CD4-positive, alpha-beta T cell treated with Interleukin-15 for 4 hours (primary cell): ENCODE data around the gene BRAT1.

Experiments used
- DNase-seq: peaks from one replicate; pipeline ENCODE4 v3.0.0-alpha.2; 2020; ENCODE audit warnings: low spot score

The BRAT1 gene

GRCh38 chr7:2510130-2510776 is 45.1 kb downstream of the BRAT1 start:
- no peak for DNase-seq

DNA sequence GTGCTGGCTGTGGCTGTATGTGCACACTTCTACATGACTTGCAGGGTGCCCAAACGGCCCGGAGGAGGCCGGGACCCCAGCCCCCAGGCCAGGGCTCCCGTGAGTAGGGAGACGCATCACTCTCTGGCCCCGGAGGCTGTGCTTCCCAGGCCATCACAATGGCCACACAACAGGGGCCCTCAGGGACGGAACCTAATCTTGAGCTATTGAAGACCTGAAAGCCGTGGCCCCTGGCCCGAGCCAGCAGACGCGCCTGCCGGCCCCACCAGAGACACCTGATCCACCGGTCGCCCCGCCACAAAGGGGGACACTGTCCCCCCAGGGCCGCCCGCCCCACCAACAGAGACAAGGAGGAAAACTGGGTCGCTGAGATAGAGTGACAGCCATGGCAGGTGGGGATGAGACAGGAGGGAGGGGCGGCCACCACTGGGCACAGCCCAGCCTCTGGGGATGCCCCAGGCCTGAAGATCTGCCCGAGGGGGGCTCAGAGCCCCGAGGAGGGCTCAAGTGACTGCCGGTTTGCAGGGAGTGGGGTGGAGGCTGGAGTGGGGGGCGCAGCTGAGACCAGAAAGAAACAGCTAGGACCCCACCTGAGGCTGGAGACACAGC is 45.9 kb downstream of the BRAT1 start:
- DNase-seq = no peak

- peak; percentile 79 for DNase-seq
Observed at GRCh38 chr7:2508327-2509215, 46.8 kb downstream of the BRAT1 start.

GRCh38 chr7:2507917-2508306 is 47.4 kb downstream of the BRAT1 start:
- DNase-seq = no peak

DNA sequence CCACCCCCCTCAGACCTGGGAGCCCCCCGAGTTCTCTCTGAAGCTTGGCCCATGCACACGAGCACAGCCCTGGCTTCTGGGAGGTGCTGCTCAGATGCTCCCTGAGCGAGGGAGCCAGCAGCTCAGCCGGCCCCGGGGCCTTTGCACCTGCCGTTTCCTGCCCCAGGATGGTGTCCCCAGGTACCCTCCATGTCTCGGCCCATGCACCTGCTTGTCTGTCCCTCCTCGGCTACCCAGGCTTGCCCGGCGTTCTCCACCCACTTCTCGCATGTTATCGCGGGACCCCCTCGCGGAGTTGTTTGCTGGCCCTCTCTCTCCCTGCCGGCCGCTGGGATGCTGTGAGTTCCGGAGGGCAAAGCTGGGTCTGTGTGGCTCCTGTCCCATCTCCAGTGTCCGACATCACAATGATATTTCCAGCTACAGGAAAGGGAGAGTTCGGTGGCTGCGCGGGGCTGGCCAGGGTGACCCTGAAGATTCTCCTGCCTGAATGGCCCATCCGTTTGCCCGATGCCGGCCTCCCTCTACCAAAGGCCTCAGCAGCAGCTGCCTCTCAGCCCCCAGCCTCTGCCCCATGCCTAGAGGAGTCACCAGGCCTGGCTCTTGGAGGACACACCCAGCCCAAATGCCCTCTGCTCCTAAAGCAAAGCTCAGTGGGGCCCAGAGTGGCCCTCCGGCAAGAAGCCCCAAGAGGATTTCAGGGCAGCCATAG is 48.0 kb downstream of the BRAT1 start:
- no peak for DNase-seq

DNA sequence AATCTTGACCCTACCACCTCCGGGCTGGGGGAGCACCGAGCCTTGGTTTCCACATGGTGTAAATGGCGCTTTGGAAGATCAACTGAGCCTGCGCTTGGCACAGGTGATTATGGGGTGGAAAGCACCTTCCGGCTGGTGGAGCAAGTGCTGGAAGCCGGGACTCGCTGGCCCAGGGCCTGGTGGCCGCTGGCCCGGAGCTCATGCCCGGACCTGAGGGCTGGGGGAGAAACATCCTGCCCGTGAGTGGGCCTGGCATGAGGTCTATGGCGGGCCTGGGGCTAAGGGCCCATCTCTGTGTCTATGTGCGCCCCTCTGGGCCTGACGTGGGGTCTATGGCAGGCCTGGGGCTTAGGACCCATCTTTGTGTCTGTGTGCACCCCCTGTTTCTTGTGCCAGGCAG is 49.9 kb downstream of the BRAT1 start:
- no peak for DNase-seq

- no peak for DNase-seq
Observed at GRCh38 chr7:2504889-2505375, 50.4 kb downstream of the BRAT1 start.

GRCh38 chr7:2504128-2504888 is 51.0 kb downstream of the BRAT1 start:
- no peak for DNase-seq

- no peak for DNase-seq
Observed at GRCh38 chr7:2503056-2503941, 52.0 kb downstream of the BRAT1 start.

- no peak for DNase-seq
Observed at GRCh38 chr7:2502647-2502966, 52.7 kb downstream of the BRAT1 start.

- no peak for DNase-seq
Observed at GRCh38 chr7:2501947-2502646, 53.2 kb downstream of the BRAT1 start.

- DNase-seq = no peak
Observed at GRCh38 chr7:2500701-2501100, 54.6 kb downstream of the BRAT1 start.

GRCh38 chr7:2499719-2500430 is 55.4 kb downstream of the BRAT1 start:
- DNase-seq = no peak

DNA sequence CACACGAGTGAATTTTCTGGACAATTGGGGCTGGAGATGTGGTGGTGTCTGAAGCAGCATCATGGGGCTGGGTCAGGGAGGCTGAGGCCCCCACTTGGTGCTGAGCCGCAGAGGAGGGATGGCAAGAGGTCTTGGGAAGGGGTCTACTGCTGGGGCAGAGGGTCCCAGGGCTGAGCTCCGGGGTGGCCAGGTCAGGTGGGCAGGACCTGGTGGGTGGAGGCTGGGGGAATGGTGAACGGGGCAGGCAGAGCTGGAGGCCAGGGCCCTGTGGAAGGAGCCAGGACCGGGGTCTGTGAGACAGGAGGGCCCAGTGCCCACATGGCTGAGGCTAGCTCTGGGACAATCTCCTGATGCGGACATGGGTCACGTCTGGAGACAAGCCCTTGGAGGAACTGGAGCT is 56.1 kb downstream of the BRAT1 start:
- DNase-seq = no peak

- DNase-seq = no peak
Observed at GRCh38 chr7:2498708-2499107, 56.6 kb downstream of the BRAT1 start.

DNA sequence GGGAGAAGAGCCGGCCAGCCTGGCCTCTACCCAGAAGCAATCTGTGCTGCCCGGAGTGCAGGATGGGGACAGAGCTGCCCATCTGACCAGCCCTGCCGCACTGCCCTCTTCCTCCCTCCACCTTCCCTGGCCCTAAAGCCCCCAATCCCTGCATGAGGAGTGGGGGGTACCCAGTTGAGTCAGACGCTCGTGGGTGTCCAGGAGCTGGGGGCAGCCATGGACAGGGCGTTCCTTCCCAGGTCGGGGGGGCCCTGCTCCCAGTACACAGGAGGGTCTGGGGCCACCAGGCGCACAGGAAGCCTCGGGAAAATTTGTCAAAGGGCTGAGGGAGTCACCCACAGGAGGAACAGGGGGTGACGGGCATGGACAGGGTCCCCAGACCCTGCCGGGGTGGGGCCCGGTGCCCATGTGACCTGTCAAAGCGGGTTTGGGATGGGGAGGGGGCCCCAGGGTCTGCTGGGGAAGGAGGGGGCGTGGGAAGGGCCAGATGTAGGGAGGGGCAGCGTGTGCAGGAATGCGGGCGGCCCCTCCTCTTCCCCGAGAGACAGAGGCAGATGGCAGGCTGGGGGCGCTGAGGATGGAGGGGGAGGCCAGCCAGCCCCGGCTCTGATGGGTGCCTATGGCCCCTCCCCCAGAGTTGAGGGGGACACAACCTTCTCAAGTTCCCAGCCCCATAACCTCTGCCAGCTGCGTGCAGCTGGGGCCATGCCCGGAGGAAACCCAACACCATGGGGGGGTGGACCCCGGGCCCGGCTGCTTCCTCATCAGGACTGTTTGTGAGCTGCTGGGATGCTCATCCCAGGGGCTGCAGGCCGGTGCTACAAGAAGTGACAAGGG is 57.6 kb downstream of the BRAT1 start:
- DNase-seq = no peak

- no peak for DNase-seq
Observed at GRCh38 chr7:2497065-2497464, 58.3 kb downstream of the BRAT1 start.

DNA sequence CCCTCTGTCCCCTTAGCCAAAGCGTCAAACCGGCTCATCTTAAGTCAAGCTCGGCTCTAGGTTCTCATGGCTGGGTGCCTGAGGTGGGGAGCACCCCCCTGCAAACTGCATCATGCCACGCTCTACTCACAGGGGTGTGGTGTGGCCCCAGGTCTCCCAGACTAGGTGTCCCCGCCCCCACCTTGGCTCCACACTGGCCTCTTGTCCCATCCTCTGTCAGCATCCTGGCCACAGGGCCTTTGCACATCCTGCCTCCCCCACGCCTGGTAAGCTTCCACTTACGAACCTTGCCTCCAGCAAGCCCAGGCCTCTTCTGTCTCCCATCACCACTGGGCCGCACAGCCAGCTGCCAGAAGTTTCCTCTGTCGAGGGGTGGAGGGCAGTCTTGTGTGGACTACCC is 58.9 kb downstream of the BRAT1 start:
- no peak for DNase-seq
